ENCODE measurements around the gene CDH22.

The CDH22 gene

DNA sequence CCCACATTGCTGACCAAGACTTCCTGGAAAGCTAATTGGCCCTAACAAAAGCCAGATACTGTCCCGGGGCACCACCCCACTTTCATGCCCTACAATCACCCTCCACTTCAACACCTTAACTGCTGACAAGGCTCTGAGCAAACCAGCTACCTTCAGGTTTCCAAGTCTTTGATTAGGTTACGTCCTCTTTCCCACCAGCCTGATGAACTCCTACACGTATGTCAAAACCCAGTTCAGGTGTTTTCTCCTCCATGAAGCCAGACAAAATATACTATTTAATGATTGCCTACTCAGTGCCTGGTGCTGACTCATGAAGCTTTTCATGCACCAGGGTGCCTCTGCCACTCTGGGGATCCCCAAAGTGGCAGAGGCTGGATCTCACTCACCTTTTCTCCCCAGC, 58.6 kb downstream of the CDH22 start:
- FAIRE-seq: no peak
- no peak for DNase-seq (ENCODE audit: low spot score)

DNA sequence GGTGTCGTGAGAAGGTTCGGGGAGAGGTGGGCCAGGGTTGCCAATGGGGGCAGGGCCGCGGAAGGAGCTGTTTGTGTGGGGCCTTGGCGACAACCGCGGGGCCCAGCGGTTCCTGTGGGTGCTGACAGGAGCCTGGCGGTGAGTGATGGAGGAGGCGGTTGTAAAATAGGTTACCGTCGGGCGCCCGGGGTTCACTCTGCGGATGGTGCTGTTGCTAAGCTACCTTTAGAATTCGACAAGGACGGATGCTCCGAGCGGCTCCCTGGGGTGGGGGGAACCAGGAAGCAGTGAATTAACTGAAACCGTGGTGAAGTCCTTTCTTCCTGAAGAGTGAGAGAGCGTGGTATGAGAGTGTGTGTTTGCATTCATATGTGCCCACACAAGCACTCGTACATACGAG, 61.7 kb downstream of the CDH22 start:
- no peak for DNase-seq (ENCODE audit: low spot score)

DNA sequence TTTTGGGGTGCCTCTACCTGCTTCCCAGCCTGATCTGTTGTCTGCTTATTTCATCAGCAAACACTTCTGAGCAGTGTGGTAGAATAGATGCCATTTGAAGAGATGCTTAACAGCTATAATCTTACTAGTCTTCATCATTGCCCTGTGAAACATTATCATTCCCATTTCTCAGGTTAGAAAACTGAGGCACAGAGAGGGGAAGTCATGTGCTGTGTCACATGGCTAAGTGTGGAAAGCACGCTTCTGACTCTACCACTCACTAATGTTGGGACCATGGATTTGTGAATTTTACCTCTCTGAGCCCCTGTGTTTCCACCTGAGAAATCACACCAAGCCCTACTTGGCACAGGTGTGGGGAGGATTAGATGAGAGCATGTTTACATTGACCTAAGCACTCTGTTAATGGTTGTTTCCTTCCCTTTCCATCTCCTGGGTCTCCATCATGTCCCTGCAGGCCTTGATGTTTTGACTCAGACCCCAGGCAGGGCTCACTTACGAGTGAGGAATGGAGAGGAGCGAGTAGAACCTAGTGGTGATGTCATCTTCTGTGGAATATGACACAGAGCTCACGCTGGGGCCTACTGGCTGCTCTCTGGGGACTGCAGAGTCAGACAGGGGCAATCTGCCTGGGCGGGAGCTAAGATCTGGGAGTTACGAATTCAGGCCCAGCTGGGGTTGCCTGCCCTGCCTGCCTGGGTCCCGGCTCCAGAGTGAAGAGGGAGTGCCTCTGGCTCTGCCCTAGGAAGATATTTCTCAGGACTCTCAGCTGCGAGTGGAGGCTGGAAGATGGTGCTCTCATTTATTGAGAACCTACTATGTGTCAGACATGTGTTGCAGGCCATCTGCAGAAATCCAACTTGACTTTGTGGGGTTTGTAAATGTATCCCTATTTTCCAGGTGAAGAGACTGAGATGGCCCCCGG, 64.3 kb downstream of the CDH22 start:
- DNase-seq (ENCODE audit: low spot score) (peak; percentile 34), FAIRE-seq (no peak)

More for the DNA sequence above, 61.7 kb downstream of the CDH22 start:
- peak; percentile 59 for FAIRE-seq

DNA sequence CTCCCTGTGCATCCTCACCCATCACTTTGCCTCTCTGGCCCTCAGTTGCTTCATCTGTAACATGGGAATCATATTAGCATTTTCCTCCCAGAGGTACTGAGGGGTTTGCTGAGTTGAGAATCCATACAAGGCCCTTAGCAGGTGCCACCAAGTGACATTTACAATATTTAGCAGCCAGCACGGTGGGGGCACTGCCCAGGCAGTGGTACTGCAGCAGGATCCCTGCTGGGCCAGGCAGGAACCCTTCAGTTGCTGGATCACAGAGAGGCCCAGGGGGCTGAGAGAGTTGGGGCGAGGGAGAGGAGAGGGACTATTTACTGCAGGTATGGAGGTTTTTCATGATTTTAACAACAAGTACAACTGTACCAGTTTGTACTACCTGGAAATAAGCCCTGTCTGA, 65.9 kb downstream of the CDH22 start:
- no peak for FAIRE-seq

DNA sequence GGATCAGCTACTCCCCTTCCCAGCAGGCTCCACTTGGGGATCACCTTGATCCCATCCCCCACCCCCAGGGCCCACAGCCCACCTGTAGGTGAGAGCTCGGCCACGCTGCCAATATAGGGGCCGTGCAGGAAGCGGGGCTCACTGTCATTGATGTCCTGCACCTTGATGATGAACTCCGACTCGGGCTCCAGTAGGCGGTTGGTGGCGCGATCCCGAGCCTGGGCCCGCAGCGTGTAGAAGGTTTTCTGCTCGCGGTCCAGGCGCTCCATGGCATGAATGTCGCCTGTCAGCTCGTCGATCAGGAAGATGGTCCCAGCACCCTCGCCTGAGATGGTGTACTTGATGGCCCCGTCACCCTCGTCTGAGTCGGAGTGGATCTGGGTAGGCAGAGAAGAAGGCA, 67.4 kb downstream of the CDH22 start:
- DNase-seq (ENCODE audit: low spot score): no peak
- peak; percentile 27 for FAIRE-seq

More for the DNA sequence above, 65.9 kb downstream of the CDH22 start:
- DNase-seq (ENCODE audit: low spot score): no peak

DNA sequence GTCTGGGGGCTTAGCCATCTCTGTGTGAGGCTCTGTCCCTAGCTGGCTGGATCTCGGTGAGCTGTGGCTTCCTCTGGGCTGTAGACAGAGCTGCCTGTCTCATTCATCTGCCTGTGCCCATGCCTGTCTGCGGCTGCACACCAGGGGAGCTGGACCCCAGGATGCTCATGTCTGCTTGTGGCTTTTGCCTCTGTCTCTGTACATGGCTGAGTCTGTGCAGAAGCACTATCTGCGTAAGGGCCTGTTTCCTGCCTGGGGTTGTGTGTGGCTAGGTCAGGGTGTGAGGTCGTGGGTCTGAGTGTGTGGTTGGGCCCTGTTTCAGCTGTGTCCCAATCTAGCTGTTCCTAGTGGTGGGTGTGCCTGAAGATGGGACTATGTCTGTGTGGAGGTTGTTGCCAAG, 68.2 kb downstream of the CDH22 start:
- FAIRE-seq: no peak
- DNase-seq (ENCODE audit: low spot score): no peak

DNA sequence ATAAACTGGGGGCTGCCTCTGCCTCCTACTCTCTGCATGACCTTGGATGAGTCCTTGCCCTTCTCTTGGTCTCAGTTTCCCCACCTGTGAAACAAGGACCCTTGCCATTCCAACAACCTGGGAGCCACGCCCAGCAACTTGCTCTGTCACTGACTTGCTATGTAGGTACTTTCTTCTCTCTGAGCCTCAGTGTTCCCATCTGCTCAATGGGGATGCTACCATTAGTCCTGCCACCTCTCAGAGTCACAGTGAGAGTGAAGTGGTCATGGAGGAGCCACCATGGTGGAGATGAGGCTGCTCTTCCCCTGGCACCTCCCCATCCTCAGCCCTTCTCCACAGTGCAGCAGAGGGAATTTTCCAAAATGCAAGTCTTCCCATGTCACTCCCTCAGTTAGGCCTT, 70.6 kb downstream of the CDH22 start:
- DNase-seq (ENCODE audit: low spot score) (no peak), FAIRE-seq (no peak)

DNA sequence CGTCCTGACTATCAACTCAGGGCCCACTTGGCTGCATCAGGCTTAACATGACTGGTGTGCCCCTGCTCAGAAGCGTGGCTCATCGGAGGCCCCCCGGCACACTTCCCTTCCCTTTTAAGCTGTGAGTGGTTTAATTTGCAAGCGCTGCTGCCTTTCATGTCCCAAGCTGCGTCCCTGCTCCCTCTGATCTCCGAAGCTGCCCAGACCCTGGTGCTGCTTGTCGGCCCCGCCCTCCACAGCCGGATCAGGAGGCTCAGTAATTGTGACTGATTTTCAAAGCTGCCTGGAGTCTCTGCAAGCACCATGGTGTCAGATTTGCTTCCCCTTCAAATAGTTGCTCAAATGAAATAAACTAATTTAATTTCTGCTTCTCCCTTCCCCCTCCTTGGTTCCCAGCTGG, 71.1 kb downstream of the CDH22 start:
- FAIRE-seq: no peak

DNA sequence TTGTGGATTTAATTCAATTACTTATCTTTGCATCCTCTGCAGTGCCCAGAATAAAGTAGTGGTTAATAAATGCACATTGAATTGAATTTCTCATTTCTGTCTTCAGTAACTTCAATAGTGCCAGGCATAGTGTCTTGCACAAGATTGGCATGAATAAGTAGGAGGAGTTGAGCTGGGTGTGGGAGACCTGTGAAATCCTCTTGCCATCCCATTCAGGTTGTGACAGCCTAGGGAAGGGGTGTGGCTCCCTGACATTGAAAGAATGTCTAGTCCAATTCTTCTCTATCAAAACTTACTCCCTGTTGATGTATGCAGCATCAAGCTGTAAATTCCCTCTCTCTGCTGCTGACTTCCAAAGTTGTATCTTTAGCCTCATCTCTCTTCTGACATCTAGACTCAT, 73.2 kb downstream of the CDH22 start:
- DNase-seq (ENCODE audit: low spot score) (no peak), FAIRE-seq (no peak)

More for the DNA sequence above, 71.1 kb downstream of the CDH22 start:
- DNase-seq (ENCODE audit: low spot score): no peak

DNA sequence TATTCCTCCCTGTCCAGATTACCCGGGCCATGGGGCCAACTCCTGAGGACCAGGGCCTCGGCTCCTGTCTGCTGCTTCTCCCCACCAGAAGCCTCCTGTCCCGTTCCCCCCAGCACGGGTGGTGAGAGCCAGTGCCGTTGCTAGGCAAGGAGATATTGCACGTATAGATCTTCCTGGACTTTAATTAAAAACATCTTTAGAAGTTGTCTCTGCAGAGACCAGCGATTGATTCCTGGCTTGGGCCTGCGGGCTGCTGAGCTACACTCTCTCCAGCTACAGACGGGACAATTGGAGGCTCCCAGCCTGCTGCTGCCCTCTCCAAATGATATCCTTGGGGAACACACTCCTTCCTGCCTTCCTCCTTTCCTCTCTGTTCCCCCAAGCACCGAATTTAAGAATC, 74.6 kb downstream of the CDH22 start:
- FAIRE-seq: no peak
- no peak for DNase-seq (ENCODE audit: low spot score)

DNA sequence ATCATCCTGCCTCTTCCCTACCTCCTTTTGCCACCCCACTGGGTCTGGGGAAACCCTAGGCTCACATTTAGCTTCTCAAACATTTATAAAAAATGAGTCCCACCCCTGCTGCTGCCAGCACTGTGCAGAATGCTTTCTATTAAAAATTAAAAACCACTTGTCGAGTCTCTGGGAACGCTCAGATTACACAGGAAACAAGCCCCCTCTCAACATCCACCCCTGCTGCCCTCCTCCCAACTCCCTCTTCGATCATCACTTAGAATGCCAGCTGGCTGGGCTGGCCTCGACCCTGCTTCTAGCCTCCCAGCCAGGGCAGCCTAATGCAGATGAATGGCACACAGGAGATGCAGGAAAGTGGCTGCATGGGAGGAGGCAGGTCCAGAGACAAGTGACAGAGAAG, 75.8 kb downstream of the CDH22 start:
- no peak for DNase-seq (ENCODE audit: low spot score)
- no peak for FAIRE-seq

DNA sequence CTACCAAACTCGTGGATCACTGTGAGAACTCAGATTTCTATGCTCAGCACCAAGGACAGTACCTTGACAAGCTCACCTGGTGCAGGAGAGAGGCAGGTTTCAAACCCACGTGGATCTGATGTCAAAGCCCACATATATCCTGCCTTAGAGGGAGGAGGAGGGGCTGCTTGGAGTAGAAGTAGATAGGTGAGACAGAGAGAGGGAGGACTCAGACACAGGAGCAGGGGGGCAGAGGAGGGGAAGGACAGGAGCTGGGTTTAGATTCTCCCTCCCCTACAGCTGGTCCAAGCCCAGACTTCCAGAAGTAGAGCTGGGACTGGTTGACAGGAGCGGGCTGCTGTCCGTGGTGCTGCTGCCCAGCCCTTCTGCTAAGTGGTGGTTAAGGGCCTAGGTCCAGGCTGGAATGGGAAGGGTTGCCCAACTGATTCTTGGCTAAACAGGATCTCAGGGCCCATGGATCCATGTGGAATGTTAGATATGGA, 77.5 kb downstream of the CDH22 start:
- FAIRE-seq: peak; percentile 92
- DNase-seq (ENCODE audit: low spot score): peak; percentile 81

DNA sequence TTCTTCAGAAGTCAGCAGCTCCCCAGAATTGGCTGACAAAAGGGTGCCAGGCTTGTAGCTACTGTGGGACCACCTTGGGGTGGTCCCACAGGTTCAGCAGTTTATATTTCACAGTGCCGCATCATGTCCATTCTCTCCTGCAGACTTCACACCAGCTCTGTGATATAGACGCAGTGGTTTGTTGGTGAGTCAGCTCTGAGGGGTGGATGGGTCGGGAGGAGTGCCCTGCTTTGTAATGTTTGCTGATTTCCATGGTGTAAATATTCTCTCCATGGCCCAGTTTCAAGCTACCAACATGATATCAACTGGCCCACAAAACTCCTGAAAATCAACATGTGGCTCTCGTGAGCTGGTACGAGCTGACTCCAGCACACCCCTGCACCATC, 78.2 kb downstream of the CDH22 start:
- FAIRE-seq (no peak), DNase-seq (ENCODE audit: low spot score) (no peak)

DNA sequence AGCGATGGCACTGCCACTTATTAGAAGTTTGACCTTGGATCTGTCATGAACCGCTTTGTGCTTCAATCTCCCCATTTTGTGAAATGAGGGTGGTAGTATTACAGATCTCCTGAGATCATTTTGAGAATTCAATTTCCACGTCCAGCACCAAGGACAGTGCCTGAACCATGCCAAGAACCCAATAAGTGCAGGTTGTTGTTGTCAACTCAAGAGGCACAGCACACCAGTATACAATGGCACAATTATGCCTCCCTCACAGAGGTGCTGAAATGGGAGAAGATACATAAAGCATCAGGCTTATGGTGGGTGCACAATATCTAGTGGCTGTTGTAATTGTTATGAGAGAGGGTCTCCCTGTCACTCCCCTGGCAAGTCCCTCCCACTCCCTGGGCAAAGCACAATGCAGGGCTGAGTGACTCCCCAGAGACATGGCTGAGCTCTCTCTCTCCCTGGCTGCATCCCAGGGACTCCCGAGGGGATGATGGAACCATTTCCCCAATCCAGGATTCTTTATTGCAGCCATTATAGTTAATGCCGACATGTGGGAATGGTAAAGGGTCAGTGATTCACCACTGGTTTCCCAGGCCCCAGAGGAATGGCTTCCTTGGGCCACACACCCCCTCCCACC, 78.7 kb downstream of the CDH22 start:
- FAIRE-seq (peak; percentile 79), DNase-seq (ENCODE audit: low spot score) (peak; percentile 39)

DNA sequence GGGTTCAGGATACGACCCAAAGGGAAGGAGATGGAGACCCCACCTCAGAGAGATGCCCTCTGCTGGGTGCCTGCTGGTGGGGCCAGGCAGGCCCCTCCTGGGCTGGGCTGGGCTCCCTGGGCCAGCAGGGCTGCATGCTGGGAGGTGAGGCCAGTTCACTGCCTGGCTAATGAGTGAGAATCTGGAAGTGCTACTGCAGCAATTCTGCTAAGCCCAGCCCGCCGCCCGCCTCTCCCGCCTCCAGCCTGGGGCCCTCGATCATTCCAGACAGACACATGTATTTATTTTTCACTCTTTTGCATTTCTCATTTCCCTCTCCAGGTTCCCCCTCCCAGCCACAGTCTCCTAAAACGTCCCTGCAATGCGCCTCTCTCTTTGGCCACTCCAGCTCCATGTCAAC, 79.6 kb downstream of the CDH22 start:
- no peak for FAIRE-seq
- no peak for DNase-seq (ENCODE audit: low spot score)

DNA sequence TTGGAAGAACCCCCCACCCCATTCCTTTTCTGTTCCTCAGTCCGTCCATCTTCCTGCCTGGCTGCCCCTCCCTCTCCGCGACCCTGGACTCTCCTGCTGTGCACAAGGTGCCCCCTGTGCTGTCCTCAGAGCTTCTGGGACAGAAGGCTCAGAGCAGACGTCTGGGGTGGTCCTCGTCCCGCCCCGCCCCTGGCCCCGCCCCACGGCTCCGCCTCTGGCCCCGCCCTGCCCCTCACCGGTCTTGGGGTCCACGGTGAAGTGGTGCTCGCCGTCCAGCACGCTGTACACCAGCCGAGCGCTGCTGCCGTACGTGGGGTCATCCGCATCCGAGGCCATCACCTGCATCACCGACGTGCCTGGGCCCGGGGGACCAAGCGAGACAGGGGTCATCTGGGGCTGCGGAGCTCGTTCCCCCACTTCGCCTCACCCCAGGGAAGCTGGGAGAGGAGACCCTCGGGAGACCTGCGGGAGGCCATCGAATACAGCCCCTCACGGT, 81.0 kb downstream of the CDH22 start:
- DNase-seq (ENCODE audit: low spot score) (no peak), FAIRE-seq (peak; percentile 50)

DNA sequence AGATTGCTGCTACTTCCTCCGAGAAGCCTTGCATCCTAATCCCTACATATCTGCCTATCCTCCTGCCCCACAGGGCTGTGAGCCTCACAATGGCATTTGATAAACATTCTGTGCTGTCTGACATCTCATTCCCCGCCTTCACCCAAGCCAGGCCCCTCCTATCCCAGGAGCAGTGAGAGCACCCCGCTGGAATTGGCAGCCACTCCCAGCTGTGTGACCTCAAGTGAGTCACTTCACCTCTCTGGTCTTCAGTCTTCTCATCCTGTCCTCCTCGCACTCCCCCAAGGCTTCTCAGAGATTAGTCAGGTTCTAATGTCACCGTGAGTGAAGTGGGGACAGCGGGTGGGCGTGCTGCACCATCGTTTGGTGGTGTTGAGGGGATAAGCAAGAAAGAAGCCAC, 81.7 kb downstream of the CDH22 start:
- FAIRE-seq (peak; percentile 92), DNase-seq (ENCODE audit: low spot score) (peak; percentile 76)

DNA sequence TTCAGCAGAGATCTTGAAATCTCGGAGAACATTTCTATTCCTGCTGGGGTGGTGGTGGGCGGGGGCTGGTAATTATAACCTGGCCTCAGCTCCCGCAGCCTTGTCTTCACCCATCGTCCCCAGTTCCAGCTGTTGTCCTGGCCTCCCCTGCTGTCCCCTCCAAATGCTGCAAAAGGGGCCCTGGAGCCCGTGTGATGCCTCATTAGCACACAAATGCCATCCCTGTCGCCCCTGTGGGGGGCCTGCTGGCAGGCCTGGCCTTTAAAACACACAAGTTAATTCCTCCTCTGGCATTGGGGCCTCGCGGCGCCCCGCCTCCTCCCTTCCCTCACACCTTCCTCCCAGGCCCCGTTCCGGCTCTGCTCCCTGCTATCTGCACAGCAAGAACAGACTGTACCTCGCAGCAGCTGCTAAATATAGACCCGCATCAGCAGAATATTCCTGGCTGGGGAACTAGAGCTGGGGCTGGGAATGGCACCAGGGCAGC, 85.7 kb downstream of the CDH22 start:
- DNase-seq (ENCODE audit: low spot score) (no peak), FAIRE-seq (no peak)

DNA sequence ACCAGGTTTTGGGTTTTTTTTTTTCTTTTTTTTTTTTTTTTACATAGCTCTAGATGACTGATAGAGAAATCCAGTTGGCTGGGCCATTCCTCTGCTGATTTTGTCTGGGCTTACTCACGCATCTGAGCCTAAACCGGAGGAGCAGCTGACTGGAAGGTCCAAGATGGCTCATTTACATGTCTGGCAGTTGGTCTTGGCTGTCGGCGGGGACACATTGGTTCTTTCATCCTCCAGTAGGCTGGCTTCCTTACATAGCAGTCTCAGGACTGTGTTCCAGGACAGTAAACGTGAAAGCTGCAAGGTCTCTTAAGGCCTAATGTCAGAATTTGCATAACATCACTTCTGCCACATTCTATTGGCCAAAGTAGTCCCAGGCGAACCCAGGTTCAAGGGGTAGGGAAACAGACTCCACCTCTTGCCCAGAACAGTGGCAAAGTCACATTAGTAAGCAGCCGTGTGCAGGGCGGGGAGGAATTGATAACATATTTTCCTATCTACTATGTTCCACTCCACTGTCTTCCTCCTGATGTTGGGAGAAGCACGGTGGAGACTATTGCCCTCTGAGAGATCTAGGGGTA, 87.0 kb downstream of the CDH22 start:
- FAIRE-seq: no peak
- no peak for DNase-seq (ENCODE audit: low spot score)

DNA sequence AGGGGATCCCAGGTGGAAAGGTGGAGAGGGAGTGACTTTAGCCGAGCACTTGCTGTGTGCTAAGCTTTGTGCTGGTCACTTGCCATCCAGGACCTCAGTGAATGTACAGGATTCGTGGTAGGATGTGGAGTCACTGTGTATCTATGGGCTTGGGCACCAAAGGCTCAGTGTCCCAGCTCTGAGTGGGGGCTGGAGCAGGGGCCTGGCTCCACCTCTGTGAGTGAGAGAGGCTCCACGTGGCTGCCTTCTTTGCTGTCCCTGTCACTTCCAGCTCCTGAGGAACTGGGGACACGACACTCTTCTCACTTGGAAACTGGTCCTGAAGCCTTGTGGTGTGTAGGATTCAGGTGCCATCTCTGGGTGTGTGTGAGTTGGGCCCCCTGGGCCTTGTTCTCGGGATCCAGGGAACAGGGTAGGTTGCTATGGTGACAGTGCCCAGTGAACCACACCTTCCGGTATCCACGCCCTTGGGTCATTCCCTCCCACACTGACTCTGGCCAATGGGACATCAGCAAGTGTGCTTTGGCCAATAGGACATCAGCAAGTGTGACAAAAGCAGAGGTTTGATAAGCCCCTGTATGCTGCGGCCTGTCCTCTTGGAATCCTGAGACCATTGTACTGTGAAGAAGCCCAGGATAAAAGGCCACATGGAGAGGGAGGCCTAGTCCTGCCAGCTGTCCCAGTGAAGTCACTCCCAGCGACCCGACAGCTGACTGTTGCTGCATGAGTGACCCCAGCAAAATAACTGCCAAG, 87.7 kb downstream of the CDH22 start:
- no peak for FAIRE-seq

DNA sequence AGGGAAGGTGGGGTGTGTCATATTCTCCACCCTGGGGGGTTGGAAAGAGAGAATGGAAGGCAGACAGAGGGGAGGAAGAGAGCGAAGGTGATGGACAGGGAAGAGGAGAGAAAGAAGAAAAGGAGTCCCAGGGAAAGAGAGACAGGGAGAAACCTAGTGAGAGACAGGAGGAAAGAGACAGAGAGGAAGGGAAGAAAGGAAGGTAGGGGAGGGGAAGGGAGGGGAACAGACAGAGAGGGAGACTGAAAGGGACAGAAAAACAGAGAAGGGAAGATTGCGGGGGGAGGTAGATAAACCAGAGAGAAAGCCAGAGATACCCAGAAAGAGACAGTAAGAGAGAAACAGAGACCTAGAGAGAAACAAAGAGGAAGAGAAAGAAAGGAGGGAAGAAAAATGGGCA, 88.4 kb downstream of the CDH22 start:
- DNase-seq (ENCODE audit: low spot score): no peak
- FAIRE-seq: no peak

More for the DNA sequence above, 87.7 kb downstream of the CDH22 start:
- no peak for DNase-seq (ENCODE audit: low spot score)

Measured in urothelium cell line (cell line).